Cardiac septum (tissue), 1 donor: ENCODE data around the gene TMEM170A. TPM values are rescaled to one million over a fixed set of nuclear protein-coding genes. Genes with fewer than 3 reads are reported as not detected.
"Not testable (repeated sequence)": the region's sequence is repeated elsewhere in the genome, so short reads cannot be mapped to it uniquely, and the experiment has no call there.

Source experiments
- DNase-seq: peaks from one replicate; pipeline ENCODE4 v3.0.0-alpha.2; 2020; ENCODE audit warnings: low spot score
- intact Hi-C: fragments of 100-400 bp; cut with DNase I; formaldehyde crosslinking; loops from one replicate; pipeline ENCODE4 v1.14.0; 2022
- total RNA-seq: library from RNA; stranded (reverse); fragmentation: NEBNext Ultra II Directional; extraction: Animal tissue kit (Norgen Biotek cat#: 25700); gene quantifications from one replicate; pipeline ENCODE4 v1.2.1, GENCODE V29; 2021
- donor health status: DM: no; HTN: no; CAD: no.

TMEM170A gene
- total RNA-seq, 1 donor from 2014 or later, result 10.4 TPM

DNA sequence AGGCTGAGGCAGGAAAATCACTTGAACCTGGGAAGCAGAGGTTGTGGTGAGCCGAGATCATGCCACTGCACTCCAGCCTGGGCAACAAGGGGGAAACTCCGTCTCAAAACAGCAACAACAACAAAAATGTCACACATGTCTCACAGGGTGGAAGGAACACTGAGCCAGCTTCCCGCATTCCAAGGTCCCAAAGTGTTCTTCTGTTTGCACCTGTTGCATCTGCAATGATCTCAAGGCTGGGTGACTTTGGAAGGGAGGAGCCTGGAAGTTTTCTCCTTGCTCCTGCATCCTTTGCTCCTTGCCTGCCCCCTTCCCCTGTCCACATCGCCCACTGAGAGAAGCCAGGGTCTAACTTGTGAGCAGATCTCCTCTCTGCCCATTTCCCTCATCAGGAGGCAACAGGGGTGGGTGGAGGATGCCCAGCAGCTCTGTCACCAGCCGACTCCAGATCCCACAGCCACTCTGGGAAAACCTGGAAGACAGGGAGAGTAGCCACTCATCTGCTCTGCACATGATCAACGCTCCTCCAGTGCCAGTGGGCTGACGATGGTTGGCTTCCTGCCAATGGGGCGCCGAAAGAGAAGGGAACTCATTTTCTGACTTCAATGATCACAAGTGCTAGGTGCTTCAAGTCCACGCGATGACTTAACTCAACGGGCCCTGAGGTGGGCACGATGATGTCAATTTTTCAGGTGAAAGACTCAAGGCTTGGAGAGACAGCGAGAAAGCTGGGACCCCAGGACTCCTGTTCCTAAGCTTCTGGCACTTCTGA is 18.1 kb upstream of the TMEM170A start:
- intact Hi-C loops, result no loop called here
- no peak for DNase-seq

- intact Hi-C loops, result no loop called here
- DNase-seq, result no peak
Observed at GRCh38 chr16:75481475-75481874, 17.0 kb upstream of the TMEM170A start.

- DNase-seq, result no peak
Observed at GRCh38 chr16:75479421-75479990, 15.0 kb upstream of the TMEM170A start.

DNA sequence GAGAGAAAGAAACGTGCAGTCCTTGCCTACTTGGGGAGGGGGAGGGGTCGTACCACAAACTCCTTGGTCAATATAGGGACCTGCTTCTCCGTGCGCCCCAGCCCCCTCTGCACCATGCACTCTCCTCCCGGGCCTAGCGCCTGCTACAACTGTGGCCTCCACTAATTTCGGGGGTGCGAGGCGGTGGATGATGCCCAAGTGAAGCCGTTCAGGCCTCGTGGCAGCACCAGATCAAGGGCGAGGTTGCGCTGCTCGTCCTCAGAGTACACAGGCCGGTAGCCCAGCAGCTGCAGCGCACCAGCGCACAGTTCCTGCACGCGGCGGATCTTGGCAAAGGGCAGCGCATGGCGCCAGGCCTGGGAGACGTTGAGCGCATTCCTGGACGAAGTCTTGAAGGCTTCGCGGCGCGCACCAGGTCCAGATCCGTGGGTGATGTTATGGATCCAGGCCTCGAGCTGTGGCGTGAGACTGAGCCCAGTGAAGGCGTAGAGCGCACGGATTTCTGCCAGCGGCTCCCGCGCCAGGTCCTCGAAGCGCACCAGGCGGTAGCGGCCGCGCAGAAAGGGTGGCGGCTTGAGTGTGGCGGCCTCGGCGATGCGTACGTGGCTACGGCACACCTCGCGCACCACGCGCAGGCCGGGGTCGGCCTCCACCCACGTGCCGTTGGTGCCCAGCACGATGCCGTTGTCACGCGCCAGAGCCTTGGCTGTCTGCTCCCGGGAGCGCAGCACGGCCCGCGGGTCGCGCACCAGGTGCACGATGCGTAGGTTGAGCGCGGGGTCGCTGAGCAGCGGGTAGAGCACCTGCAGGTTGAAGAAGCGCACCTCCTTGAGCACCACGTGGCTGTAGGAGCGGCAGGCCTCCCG is 14.2 kb upstream of the TMEM170A start:
- intact Hi-C loops, result no loop called here

More at GRCh38 chr16:75479421-75479990, 15.0 kb upstream of the TMEM170A start:
- intact Hi-C loops, result no loop called here

GRCh38 chr16:75477680-75478473 is 13.4 kb upstream of the TMEM170A start:
- intact Hi-C loops, result no loop called here
- no peak for DNase-seq

More for the DNA sequence above, 14.2 kb upstream of the TMEM170A start:
- DNase-seq, result no peak

GRCh38 chr16:75476817-75477216 is 12.3 kb upstream of the TMEM170A start:
- no peak for DNase-seq
- intact Hi-C loops, result no loop called here

DNA sequence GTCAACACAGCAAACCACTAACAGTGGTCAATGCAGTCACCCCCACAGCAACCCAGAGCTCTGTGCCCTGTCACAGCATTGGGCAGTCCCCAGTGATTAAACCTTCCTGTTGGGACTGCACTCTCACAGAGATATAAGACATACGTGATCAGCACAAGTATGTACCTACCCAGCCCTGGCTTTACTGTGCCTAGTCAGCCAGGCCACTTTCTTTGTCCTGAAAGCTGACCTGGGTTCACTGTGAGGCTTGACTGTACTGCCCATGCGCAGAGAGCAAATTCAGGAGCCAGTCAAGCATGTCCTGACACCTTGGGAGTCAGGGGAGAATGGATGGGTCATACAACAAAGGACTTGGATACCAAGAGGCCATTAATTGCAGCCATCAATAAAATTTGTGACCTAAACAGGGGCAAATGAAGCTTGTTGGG is 10.9 kb upstream of the TMEM170A start:
- no peak for DNase-seq
- intact Hi-C loops, result no loop called here

GRCh38 chr16:75472908-75473877 is 8.7 kb upstream of the TMEM170A start:
- no peak for DNase-seq
- intact Hi-C loops, result loop anchor here (2.0 to 5.0 kb wide), 2 partner anchors 78 to 289 kb away; no protein-coding TSS in a partner anchor

DNA sequence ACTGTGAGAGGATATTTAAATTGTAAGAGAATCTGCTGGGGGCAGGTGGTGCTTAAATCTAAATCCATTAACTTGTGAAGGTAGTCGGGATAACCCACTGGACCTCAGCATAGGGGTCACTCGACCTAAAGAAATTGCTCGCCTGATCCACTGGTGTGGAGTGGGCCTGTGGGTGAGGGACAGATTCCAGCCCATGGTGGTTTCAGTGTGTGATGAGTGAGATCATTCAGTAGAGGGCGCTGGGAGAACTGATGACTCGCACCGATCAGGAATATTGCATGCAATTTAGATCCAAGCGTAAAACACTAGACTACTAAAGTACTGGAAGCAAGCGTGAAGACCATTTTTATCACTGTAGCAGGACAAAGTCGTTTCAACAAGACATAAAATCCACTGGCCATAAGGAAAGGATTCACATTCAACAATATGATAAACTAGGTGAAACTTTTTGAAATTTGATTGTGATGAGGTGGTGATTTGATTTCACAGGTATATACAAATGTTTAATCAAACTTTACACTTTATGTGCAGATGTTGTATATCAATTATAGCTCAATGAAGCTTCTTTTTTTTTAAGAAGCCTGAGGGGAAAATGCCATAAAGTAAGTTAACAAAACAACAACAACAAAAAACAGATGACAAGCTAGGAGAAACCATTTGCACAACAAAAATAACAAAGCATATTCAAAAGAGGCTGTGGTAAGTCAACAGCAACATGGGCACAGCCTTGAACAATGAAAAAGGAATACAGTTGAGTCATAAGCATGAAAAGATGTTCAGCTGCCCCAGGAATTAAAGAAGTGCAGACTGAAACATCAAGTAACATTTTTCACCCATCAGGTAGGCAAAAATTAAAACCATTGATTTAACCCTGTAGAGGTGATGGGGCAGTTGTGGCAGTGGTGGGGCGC is 7.5 kb upstream of the TMEM170A start:
- DNase-seq, result no peak
- intact Hi-C loops, result loop anchor here (1.0 to 5.0 kb wide), 3 partner anchors 45 to 290 kb away; no protein-coding TSS in a partner anchor

- no peak for DNase-seq
- intact Hi-C loops, result no loop called here
Observed at GRCh38 chr16:75466760-75467159, 2.3 kb upstream of the TMEM170A start.

DNA sequence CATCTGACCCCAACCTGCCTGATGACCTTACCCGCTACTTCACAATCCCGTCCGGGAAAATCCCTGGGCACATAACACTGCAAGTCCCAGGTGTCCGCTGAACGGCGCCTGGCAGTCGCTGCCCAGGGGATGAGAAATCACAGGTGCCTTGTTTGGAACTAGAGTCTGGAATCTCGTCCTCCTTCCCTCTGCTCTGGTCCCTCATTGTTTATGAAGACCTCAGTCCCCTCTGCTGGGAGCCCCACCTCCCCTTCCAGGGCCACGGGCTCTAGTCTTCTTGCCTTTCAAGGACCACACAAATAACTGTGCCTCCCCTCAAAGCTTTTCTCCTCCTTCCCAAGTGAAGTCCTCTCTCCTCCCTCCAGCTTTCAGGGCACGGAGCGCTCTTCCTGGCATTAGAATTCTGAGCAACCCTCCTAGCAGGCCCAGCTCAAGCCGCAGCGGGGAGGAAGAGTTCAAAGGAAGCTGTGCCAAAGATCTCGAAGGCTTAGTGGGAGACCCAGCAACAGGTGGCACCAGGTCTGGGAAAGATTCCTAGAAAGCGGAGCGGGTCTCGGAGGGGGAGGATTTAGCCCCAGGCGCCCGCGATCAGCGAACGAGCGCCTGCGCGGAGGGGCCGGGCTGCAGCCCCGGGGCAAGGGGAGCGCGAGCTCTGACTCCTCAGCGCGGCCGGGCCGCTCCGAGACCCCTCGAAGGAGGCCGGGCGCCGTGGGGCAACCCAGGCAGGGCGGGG is 934 bp downstream of the TMEM170A start:
- intact Hi-C loops, result loop anchor here (2.0 kb wide), 1 partner anchor 159 kb away; the partner anchor contains the start of gene ADAT1
- DNase-seq, result not testable (repeated sequence)

DNA sequence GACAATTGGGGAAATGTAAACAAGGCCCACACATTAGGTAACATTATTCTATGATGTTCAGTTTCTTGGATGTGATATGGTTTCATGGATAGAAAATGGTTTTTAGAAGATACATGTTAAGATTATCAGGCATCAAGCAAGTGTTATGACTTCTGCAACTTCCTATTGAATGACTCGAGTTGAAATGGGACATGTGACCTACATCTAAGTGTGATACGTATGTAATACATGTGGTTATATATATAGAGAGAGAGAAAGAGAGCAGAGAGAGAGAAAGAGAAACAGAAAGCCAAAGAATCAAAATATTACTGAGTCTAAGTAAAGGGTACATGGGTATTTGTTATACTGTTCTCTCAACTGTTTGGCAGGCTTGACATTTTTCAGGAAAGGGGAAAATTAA is 1.7 kb downstream of the TMEM170A start:
- intact Hi-C loops, result no loop called here
- DNase-seq, result no peak

DNA sequence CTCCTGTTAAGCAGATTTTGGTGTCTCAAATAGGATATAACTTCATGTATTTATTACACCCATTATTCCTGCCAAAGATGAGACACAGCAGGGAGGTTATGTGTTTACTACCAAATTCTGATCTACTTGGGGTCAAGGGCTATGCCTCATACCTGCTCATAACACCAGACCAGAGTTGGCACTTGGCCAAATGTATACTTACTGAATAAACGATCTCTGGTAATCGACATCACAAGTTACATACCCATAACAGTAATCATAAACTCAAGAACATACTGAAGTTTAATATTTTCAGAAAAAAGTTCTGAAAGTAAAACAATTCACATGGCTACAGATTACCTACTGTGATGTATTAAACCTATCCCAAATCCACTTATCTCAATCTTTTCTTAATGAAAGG is 2.9 kb downstream of the TMEM170A start:
- intact Hi-C loops, result no loop called here
- no peak for DNase-seq

DNA sequence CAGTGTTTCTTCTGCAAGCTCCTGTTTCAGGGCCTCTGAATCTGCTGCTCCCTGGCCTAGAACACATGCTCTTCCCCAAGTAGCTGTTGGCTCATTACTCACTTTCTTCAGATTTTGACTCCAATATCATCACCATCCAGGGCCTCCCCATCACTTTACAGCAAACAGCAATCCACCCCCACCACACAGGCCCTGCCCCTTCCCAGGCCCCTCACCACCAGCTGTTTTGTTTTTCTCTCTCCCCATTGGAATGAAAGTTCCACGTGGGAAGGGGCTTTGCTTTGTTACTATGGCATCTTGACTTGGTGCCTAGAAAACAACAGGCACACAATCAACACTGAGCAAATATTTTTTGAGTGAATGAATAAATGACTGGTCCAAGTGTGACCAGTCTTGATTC is 4.0 kb downstream of the TMEM170A start:
- no peak for DNase-seq
- intact Hi-C loops, result no loop called here

- intact Hi-C loops, result no loop called here
- no peak for DNase-seq
Observed at GRCh38 chr16:75459691-75460090, 4.8 kb downstream of the TMEM170A start.

DNA sequence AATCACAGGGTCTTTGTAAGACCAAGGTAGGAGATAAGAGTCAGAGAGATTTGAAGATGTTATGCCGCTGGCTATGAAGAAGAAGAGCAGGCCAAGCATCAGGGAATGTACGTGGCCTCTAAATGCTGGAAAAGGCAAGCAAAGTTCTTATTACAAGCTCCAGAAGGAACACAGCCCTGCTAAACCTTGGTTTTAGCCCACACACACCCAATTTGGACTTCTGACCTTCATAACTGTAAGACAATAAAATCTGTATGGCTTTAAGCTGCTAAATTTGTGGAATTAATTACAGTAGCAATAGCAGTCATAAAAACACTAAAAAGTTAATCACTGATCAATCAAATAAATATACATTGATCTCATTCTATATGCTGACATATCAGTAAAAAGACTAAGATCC is 6.0 kb downstream of the TMEM170A start:
- no peak for DNase-seq
- intact Hi-C loops, result no loop called here

DNA sequence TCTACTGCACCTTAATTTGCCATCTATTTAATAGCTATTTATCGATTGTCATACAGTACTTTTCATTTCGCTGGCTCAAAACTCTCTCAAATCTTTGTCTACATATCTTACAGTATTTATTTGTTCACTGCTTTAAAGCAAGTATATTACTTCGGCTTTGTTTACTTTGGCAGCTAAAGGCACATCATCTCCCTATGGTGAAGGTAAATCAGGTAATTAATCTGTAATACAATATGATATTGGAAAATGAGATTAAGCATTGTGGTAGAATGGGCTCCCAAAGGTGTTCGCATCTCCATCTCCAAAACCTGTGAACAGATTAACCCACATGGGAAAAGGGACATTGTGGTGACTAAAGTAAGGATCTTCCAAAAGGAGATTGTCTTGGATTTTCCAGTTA is 6.5 kb downstream of the TMEM170A start:
- intact Hi-C loops, result no loop called here
- DNase-seq, result no peak
